8988T (cell line): Measurements from ENCODE around the gene IKZF1.

ENCODE experiments used
- DNase-seq: peaks from one replicate; pipeline ENCODE4 v3.0.0; 2011

The IKZF1 gene

DNA sequence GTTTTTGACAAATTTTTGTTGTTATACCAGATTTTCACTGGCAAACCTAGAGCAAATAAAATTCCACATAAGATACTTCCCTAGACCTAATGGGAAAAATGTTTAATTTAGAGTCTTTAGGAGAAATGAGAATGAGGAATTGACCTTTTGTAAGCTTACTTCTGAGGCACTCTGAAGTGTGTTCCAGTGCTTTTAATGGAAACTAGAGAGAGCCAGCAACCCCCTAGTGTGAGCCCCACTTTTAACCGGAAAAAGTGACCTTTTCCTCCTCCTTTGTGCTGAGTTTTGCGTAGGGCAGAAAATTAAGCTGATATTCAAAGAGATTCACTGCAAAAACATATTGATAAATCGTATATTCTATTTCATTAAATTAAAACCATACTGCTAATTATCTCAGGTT lies 5.2 kb downstream of the IKZF1 start:
- no peak for DNase-seq

GRCh38 chr7:50310361-50310760 lies 5.8 kb downstream of the IKZF1 start:
- DNase-seq: no peak

DNA sequence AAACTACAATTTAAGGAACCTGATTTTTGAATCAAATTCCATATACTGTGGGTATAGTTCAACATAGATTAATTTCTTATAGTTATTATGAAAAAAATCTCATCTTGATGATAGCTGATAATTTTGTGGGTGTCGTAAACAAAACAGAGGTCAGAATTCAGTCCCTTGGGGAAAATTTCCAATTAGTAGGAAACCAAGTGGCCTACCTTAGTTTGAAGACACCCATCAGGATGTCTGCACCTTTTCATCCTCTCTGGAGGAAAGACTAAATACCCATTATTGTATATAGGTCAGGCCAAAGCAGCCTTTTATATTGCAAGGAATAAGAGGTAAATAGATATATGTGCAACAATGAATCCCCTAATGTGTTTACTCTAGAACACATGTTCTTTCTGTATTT lies 6.4 kb downstream of the IKZF1 start:
- no peak for DNase-seq

DNA sequence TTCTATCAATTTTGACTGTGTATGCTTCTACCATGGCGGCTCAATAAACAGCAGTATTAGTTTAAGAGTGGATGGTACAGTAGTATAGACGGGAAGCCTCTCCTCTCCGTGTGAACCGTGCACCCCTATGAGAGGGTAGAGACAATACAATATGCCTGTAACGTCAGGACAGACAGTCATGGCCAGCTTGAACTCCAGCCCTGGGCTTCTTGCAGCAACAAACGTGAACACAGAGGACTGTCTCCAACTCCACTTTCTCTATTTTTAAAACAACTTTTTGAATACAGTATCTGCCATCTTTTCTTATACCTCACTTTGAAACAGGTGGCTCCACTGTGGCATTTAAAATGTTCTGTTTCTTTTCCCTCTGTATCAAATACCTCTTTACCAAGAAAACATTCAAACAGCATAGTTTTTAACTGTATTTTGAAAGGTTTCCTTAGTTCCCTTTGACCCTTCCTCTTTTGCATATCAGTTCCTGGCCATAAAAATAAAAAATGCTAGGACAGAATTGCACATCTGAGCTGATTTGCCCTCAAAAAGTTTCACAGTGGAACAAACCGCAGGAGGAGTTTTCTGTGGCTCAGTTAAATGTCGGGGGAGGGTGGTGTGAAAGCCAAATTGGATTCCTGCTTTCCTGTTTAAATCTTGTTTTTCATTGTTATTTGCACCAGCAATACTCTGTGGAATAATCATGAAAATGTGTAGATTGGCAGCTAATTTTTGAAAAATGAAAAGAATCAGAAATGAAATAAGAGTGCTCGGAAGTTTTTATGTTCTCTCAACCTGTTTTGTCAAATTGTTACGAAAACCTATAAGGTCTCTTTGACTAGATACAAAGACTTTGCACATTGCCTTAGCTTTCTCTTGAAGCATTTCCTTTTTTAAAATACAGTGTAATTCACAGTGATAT lies 8.0 kb downstream of the IKZF1 start:
- DNase-seq: no peak

- DNase-seq: no peak
Measured at GRCh38 chr7:50314836-50315592, 10.5 kb downstream of the IKZF1 start.

- DNase-seq: no peak
Measured at GRCh38 chr7:50315739-50316671, 11.5 kb downstream of the IKZF1 start.

DNA sequence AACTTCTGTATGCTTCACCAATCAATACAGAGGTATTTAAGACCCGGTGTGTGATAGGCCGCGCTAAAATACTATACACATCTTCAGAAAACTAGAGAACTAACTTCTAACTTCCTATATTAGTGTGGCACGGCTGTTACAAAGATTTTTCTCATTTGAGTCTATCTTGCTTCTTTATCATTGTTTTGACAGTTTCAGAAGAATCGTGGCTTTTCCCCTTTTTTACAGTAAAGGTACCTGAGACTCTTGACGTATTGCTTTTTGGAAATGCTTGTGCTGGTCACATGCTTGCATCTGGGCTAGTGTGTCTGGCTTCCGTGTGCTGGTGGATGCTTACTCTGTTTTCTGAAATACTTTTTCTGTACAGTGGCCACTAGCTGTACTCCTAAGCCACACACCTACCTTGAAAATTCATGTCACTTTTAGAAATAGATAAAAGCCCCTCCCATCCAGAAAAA lies 12.7 kb downstream of the IKZF1 start:
- no peak for DNase-seq

DNA sequence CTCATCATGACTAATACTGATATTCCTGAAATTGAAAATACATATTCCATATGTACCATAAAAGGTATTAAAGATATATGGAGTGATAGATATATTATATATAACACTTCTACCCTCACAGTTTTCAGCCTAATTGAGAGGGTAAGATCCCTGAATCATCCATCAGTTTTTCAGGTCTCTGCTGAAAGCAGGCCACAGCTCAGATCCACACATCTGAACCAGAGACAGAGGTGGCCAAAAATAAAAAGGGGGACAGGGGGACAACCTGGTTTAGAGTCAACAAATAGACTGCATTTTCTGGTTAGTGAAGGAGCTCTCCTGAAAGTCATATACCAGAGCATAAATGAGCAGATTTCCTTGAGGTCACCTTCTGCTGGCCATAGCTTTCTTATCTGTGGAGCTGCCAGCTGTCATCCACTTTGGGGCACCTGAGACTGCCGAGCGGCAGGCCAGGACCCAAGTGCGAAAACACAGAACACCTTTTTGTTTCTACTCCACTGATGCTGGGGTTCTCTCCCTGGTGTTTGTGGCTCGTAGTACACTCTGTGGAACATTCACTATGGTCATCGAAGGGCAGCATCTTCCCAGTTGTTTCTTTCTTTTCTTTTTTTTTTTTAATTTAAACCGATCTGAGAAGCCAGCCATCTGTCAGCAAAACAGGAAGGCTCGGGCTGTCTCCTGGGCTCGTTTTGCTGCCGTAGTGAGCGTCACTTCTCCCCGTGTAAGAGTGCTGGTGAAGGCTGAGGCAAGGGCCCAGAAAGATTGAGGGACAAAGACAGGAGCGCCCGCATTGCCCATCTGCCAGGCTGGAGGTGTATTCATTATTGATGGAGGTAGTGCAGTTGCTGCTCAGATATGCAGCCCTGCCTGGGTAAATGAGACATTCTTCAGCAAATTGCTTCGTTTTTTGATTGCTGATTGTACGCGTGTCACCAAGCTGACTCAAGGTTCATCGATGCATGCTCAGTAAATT lies 13.5 kb downstream of the IKZF1 start:
- no peak for DNase-seq

GRCh38 chr7:50321487-50322067 lies 17.1 kb downstream of the IKZF1 start:
- no peak for DNase-seq

DNA sequence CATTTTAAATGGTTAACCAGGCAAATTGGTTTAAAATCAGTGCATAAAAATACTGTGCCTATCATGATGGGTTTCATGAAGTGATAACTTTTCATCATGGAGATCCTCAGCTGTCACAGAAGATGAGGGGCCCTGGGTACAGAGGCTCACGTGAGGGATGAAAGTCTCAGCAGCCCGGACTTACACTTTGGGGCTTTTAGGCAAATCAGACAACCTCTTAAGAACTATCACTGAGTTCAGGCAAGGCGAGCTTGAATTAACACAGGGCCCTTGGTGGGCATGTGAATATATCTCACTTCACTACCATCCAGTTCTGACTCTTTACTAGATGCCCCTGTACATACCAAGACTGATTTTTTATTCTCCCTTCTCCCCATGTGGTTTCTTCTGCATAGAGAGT lies 19.6 kb downstream of the IKZF1 start:
- no peak for DNase-seq

DNA sequence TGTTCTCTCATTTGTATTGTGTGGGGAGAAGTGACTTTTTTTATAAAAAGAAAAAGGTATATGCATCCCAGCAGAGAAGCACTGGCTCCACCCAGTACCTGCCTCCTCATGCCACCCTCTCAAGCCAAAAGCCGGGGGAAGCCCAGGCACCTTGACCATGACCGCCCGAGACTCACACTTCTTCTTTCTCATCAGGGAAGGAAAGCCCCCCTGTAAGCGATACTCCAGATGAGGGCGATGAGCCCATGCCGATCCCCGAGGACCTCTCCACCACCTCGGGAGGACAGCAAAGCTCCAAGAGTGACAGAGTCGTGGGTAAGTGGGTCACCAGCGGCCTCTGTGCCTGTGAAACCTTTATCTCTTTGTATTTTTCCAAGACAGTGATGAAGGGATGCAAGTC lies 22.9 kb downstream of the IKZF1 start:
- no peak for DNase-seq

DNA sequence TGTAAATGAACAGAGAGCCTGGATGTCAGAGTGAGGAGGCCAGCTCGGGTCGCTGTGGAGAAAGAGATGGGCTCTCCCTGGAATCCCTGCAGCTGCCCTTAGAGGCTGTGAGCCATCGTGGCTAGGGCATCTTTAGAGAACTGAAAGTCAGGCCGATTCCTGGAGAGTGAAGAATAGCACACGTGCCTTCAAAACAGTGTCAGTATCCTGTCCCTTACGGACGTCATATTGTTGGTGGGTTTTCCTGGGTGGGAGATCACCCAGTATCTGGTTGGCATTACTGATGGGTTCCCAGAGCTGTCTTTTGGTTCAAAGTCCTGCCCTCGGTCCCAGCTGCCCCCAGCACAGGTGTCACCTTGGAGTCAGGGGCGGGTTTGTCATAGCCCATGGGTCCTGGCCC lies 25.3 kb downstream of the IKZF1 start:
- no peak for DNase-seq

DNA sequence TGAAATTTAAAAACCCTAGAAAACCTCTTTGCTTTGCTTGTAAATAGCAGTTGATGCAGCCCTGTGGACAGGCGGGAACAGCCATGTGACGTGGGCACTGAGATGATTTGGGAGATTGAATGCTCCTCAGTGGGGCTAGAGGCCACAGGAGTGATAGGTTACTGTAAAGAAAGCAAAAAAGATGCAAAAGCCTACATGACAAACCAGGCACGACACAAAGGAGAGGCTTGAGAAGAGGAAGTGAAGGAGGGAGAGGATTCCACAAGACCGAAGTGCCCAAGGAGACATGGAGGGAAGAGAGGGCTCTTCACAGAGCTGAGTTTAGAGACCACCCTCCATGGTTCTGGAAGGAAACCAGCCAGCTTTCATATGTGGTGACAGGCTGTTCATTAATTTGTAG lies 25.7 kb downstream of the IKZF1 start:
- no peak for DNase-seq

DNA sequence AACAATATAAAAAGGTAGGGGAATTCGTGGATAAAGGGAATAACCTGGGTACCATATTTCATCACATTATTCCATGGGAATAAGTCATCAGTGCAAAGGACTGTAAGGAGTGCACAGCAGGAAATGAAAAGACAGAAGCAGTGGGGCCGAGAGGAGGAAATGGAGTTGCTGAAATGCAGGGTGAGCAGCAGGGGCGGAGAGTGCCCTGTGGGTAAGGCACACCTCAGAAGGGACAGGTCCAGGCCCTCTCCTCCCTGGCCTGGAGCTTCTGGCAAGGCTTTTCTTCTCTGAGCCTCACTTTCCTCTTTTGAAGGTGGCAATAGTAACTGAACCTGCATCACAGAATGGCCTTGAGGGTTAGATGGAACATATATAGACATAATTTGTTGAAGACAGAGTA lies 26.2 kb downstream of the IKZF1 start:
- no peak for DNase-seq

GRCh38 chr7:50331564-50332208 lies 27.2 kb downstream of the IKZF1 start:
- no peak for DNase-seq

DNA sequence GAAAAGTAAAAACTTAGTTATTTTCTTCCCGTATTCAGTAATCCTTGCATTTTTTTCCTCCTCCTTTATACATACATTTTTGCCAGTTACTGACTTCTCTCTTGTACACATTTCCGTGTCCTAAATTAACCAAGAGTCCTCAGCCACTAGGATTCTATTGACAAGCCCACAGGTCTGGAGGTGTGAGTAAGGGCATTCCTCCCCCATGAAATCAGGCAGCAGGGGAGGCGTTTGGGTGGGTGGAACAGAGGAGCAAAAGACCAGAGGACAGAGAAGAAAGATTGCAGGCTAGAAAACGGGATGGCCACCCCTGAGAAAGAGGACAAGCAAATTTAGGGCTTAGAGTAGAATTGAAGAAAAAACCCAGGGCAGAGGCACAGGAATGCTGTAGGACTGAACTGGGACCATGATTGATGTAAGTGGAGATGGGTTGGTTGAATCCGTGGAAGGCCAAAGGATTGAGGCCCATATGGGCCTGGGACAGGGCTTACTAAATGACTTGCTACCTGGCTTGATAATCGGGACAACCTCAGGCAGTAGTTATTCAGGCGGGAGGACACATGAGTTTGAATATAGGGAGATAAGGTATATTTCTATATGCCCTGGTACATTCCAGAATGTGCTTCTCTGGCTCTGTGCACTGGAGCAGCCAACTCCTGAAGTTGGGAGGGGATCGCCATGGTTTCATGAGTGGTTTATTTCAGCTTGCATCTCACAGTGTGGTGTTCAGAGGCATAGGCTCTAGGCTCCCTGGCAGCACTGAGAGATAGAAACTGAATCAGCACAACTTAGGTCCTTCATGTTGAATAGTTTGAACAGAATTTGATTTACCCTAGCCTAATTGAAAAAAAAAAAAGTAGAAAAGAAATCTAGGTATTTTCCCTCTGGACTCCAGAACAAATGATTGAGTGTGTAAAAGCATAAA lies 28.0 kb downstream of the IKZF1 start:
- no peak for DNase-seq

DNA sequence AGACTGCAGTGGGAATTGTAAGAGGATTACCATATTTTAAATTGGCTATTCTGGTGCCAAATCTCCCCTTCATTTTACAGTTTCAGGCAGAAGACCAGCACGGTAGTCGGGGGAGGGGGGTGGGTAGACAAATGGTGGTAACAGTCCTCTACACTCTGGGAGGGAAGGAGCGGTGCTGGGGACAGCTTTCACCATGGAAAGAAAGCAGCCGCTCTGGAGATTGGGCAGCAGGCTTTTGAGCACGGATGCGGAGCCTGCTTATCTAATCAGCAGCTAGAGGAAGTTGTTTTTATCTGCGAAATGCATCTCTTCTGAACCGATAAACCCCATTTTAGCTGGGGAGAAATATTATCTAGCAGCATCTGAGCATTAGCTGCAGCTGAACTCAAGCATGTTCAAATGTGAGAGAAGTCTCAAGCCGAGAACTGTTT lies 28.7 kb downstream of the IKZF1 start:
- DNase-seq: no peak

DNA sequence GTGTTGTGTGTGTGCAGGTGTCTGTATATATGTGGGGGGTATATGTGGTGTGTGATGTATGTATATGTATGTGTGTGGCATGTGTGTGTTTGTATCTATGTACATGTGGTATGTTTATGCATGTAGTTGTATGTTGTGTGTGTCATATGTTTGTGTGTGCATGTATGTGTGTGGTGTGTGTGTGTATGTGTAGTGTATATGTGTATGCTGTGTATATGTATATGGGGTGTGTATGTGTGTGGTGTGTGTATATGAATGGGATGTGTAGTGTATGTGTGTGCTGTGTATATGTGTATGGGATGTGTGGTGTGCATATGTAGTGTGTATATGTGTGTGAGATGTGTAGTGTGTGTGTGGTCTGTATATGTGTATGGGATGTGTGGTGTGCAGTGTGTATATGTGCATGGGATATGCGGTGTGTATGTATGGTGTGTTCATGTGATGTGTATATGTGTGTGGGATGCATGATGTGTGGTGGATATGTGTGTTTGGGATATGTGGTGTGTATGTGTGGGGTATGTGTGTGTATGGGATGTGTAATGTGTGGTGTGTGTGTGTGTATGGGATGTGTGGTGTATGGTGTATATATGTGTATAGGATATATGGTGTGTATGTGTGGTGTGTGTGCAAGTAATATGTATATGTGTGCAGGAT lies 30.0 kb downstream of the IKZF1 start:
- DNase-seq: no peak

DNA sequence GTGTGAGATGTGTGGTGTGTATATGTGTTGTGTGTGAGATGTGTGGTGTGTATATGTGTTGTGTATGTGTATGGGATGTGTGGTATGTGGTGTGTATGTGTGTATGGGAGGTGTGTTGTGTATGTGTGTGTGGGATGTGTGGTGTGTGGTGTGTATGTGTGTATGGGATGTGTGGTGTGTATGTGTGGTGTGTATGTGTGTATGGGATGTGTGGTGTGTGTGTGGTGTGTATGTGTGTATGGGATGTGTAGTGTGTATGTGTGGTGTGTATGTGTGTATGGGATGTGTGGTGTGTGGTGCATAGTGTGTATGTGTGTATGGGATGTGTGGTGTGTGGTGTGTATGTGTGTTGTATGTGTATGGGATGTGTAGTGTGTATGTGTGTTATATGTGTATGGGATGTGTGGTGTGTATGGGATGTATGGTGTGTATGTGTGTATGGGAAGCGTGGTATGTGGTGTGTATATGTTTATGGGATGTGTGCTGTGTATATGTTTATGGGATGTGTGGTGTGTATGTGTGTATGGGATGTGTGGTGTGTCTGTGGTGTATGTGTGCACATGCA lies 30.8 kb downstream of the IKZF1 start:
- DNase-seq: no peak
